Parathyroid adenoma (tissue), 2 donors: ENCODE data around the gene ZCCHC14.
"Not testable (repeated sequence)": the region's sequence is repeated elsewhere in the genome, so short reads cannot be mapped to it uniquely, and the experiment has no call there.

Experiments used
- H2AFZ ChIP-seq: fragments of 300-600 bp; sonication (generic); one replicate; pipeline ENCODE4 v1.7.0; 2017; ENCODE audit warnings: antibody characterized with exemption, mild to moderate bottlenecking
- H3K27ac ChIP-seq: fragments of 300-600 bp; sonication (generic); one replicate; pipeline ENCODE4 v1.7.0; 2017
- H3K27me3 ChIP-seq: fragments of 300-600 bp; sonication (generic); one replicate; pipeline ENCODE4 v1.7.0; 2017; ENCODE audit warnings: low read length; ENCODE audit not compliant: control insufficient read depth, insufficient read depth
- H3K36me3 ChIP-seq: fragments of 300-600 bp; sonication (generic); one replicate; pipeline ENCODE4 v1.7.0; 2017; ENCODE audit warnings: low read length; ENCODE audit not compliant: control insufficient read depth, insufficient read depth
- H3K4me1 ChIP-seq: fragments of 300-600 bp; sonication (generic); one replicate; pipeline ENCODE4 v1.7.0; 2017; ENCODE audit warnings: control low read depth
- H3K4me2 ChIP-seq: fragments of 300-600 bp; sonication (generic); one replicate; pipeline ENCODE4 v1.7.0; 2017; ENCODE audit warnings: low read length
- H3K4me3 ChIP-seq: fragments of 300-600 bp; sonication (generic); one replicate; pipeline ENCODE4 v1.7.0; 2017; ENCODE audit warnings: low read depth, low read length
- H3K79me2 ChIP-seq: fragments of 300-600 bp; sonication (generic); one replicate; pipeline ENCODE4 v1.7.0; 2017; ENCODE audit warnings: control low read depth
- H3K9ac ChIP-seq: fragments of 300-600 bp; sonication (generic); one replicate; pipeline ENCODE4 v1.7.0; 2017; ENCODE audit warnings: mild to moderate bottlenecking
- H3K9me3 ChIP-seq: fragments of 300-600 bp; sonication (generic); one replicate; pipeline ENCODE4 v1.7.0; 2017; ENCODE audit warnings: low read length; ENCODE audit not compliant: control insufficient read depth
- CTCF ChIP-seq: fragments of 300-600 bp; sonication (generic); IDR thresholded peaks from one replicate; pipeline ENCODE4 v1.7.0; 2017; ENCODE audit warnings: antibody characterized with exemption, mild to moderate bottlenecking
- donor health status: primary hyperparathyroidism.

ZCCHC14 gene

GRCh38 chr16:87484487-87485331, 8.1 kb downstream of the ZCCHC14 start:
- TF ChIP-seq CTCF, result no peak
- peak overlapping the region; percentile 50 for H3K4me2 ChIP-seq
- H3K27ac ChIP-seq, result peak overlapping the region; percentile 71
- peaks cover 40% of the 10 kb centered on the region for H3K79me2 ChIP-seq
- H3K27me3 ChIP-seq, result no peaks in the 10 kb centered on the region
- no peak overlapping the region for H3K4me3 ChIP-seq
- H3K9me3 ChIP-seq, result no peaks in the 10 kb centered on the region
- H3K9ac ChIP-seq, result no peak overlapping the region
- H3K36me3 ChIP-seq, result no peaks in the 10 kb centered on the region
- peaks cover 34% of the 10 kb centered on the region for H3K4me1 ChIP-seq
- no peak overlapping the region for H2AFZ ChIP-seq

- no peak overlapping the region for H3K27ac ChIP-seq
- H3K9ac ChIP-seq, result no peak overlapping the region
- peaks cover 52% of the 10 kb centered on the region for H3K79me2 ChIP-seq
- no peaks in the 10 kb centered on the region for H3K36me3 ChIP-seq
- H3K9me3 ChIP-seq, result no peaks in the 10 kb centered on the region
- peaks cover 29% of the 10 kb centered on the region for H3K4me1 ChIP-seq
- no peak for TF ChIP-seq CTCF
- H2AFZ ChIP-seq, result no peak overlapping the region
- no peak overlapping the region for H3K4me2 ChIP-seq
- no peaks in the 10 kb centered on the region for H3K27me3 ChIP-seq
- H3K4me3 ChIP-seq, result no peak overlapping the region
Observed at GRCh38 chr16:87483481-87483880, 9.3 kb downstream of the ZCCHC14 start.

- not testable (repeated sequence) for H3K27ac ChIP-seq, H3K9me3 ChIP-seq, H2AFZ ChIP-seq, H3K4me2 ChIP-seq, H3K9ac ChIP-seq, H3K27me3 ChIP-seq, H3K36me3 ChIP-seq, H3K4me3 ChIP-seq
- peaks cover 60% of the 10 kb centered on the region for H3K79me2 ChIP-seq
- H3K4me1 ChIP-seq, result peaks cover 26% of the 10 kb centered on the region
Observed at GRCh38 chr16:87482670-87483069, 10.2 kb downstream of the ZCCHC14 start.

GRCh38 chr16:87482266-87482665, 10.6 kb downstream of the ZCCHC14 start:
- Histone ChIP-seq H3K4me1 (peaks cover 22% of the 10 kb centered on the region), H2AFZ (no peak overlapping the region), H3K79me2 (peaks cover 61% of the 10 kb centered on the region), H3K27ac (no peak overlapping the region), H3K9me3 (no peaks in the 10 kb centered on the region), H3K27me3 (no peaks in the 10 kb centered on the region), H3K36me3 (no peaks in the 10 kb centered on the region), H3K4me2 (no peak overlapping the region), H3K9ac (no peak overlapping the region), H3K4me3 (no peak overlapping the region)
- no peak for TF ChIP-seq CTCF

- H3K36me3 ChIP-seq, H3K9me3 ChIP-seq, H3K4me2 ChIP-seq, H3K27ac ChIP-seq, H3K9ac ChIP-seq, H3K27me3 ChIP-seq, H2AFZ ChIP-seq, H3K4me3 ChIP-seq: not testable (repeated sequence)
- H3K4me1 ChIP-seq, result peaks cover 20% of the 10 kb centered on the region
- peaks cover 63% of the 10 kb centered on the region for H3K79me2 ChIP-seq
Observed at GRCh38 chr16:87481711-87482110, 11.1 kb downstream of the ZCCHC14 start.

GRCh38 chr16:87477209-87477981, 15.4 kb downstream of the ZCCHC14 start:
- not testable (repeated sequence) for H3K27me3 ChIP-seq, H3K9ac ChIP-seq, H3K4me3 ChIP-seq, H2AFZ ChIP-seq, H3K4me2 ChIP-seq, H3K36me3 ChIP-seq, H3K9me3 ChIP-seq, H3K27ac ChIP-seq
- Histone ChIP-seq H3K4me1 (peaks cover 12% of the 10 kb centered on the region), H3K79me2 (peaks cover 74% of the 10 kb centered on the region)
